Measurements from ENCODE around the gene ZNF581.

Gene ZNF581

DNA sequence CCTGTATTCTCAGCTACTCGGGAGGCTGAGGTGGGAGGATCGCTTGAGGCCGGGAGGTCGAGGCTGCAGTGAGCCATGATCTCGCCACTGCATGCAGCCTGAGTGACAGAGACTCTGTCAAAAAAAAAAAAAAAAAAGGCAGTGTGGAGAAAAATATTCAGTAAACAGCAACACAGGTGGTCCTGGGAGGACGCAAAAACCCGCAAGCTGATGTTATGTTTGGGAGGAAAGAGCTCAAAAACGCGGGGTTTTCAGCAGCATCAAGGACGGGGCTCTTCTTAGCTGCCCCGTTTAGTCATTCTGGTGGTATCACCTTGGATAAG is 18.5 kb upstream of the ZNF581 start:
- DNase-seq (ENCODE audit: low read depth in 3 of 3, low spot score in 1 of 3) = no peak

DNA sequence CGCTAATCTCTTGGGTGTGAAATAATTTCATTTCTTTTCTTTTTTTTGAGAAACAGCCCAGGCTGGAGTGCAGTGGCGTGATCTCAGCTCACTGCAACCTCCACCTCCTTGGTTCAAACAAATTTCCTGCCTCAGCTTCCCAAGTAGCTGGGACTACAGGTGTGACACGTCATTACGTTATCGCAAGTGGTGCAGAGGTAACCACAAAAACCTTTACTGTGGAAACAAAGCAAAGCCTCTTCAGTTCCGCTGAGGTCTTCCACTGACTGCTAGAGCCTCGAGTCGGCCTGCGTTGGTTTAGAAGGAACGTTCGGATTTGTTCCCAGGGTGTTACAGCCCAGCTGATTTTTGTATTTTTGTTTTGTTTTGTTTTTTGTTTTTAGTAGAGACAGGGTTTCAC is 17.1 kb upstream of the ZNF581 start:
- no peak for DNase-seq (ENCODE audit: low read depth in 3 of 3, low spot score in 1 of 3)

GRCh38 chr19:55632463-55632834 is 11.0 kb upstream of the ZNF581 start:
- DNase-seq (ENCODE audit: low read depth in 3 of 3, low spot score in 1 of 3) = peak in 2 of 3 donors; percentile 72 to 85

- no peak for DNase-seq (ENCODE audit: low read depth in 3 of 3, low spot score in 1 of 3)
These were observed 9.6 kb upstream of the ZNF581 start for GRCh38 chr19:55633861-55634260.

GRCh38 chr19:55635334-55635717 is 8.1 kb upstream of the ZNF581 start:
- DNase-seq (ENCODE audit: low read depth in 3 of 3, low spot score in 1 of 3) = no peak

DNA sequence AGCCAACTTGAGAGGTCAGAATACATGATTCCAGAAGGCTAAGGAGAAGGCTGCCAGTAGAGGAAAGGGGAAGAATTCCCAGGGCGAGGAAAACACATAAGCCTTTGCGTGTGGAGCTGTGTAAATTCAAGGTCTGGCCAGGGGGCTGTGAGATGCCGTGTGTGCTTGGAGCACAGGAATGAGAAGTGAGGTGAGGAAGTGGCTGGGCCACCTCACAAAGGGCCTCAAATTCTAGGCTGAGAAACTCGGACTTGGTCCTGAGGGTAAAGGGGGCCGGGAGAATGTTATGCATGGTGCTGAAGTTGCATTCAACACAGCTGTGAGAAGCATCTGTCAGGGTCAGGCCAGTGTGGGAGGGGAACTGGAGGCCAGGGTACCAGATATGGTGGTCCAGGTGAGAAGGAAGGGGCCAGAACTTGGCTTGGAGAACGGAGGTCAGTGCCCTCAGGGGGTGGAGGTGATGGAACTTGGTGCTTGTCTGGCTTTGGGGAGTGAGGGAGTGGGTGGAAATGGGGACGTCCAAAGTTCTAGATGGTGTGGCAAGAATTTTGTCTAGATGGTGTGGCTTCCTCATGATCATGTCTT is 7.5 kb upstream of the ZNF581 start:
- no peak for DNase-seq (ENCODE audit: low read depth in 3 of 3, low spot score in 1 of 3)

DNA sequence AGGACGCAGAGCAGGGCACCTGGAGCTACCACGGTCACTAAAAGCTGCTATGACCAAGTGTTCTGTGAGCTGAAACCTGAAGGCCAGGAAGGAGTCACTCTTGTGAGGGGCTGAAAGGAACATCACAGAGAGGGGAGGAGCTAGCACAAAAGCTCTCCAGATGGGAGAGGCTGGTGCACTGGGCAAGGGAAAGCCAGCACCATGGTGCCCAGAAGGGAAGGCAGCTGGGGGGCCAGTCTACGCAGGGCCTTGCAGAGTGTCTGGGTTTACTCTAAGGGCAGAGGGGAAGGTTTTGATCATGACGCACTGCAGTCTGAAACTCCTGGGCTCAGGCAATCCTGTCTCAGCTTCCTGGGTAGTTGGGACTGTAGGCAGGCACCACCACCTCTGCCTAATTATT is 6.7 kb upstream of the ZNF581 start:
- no peak for DNase-seq (ENCODE audit: low read depth in 3 of 3, low spot score in 1 of 3)

DNA sequence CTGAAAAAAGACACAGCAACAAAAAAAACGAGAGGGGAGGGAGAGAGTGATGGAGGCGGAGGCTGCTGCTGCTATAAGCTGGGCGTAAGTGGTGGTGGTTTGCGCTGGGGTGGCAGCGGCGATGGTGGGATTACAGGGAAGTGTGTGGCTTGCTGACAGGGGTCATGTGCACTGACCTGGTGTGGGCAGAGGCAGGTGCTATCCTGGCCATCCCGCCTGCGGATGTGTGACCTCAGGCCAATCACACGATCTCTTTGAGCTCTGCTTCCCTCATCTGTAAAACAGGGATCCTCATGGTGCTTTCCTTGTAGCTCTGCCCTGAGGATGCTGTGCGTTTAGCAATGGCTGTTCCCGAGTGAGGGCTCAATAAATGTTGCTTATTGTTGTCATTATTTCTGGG is 5.9 kb upstream of the ZNF581 start:
- DNase-seq (ENCODE audit: low read depth in 3 of 3, low spot score in 1 of 3) = no peak

GRCh38 chr19:55638864-55639359 is 4.5 kb upstream of the ZNF581 start:
- no peak for DNase-seq (ENCODE audit: low read depth in 3 of 3, low spot score in 1 of 3)

GRCh38 chr19:55640043-55640576 is 3.3 kb upstream of the ZNF581 start:
- peak in 2 of 3 donors; percentile 51 to 54 for DNase-seq (ENCODE audit: low read depth in 3 of 3, low spot score in 1 of 3)

- peak in 1 of 3 donors; percentile 64 for DNase-seq (ENCODE audit: low read depth in 3 of 3, low spot score in 1 of 3)
These were observed 2.6 kb upstream of the ZNF581 start, which contains the start of gene ZNF580 for GRCh38 chr19:55640577-55641425. ZNF580 (plus strand) TSS chr19:55641002; CDS start chr19:55642509, 1,507 bp downstream.

GRCh38 chr19:55641426-55642152 is 1.9 kb upstream of the ZNF581 start:
- no peak for DNase-seq (ENCODE audit: low read depth in 3 of 3, low spot score in 1 of 3)

DNA sequence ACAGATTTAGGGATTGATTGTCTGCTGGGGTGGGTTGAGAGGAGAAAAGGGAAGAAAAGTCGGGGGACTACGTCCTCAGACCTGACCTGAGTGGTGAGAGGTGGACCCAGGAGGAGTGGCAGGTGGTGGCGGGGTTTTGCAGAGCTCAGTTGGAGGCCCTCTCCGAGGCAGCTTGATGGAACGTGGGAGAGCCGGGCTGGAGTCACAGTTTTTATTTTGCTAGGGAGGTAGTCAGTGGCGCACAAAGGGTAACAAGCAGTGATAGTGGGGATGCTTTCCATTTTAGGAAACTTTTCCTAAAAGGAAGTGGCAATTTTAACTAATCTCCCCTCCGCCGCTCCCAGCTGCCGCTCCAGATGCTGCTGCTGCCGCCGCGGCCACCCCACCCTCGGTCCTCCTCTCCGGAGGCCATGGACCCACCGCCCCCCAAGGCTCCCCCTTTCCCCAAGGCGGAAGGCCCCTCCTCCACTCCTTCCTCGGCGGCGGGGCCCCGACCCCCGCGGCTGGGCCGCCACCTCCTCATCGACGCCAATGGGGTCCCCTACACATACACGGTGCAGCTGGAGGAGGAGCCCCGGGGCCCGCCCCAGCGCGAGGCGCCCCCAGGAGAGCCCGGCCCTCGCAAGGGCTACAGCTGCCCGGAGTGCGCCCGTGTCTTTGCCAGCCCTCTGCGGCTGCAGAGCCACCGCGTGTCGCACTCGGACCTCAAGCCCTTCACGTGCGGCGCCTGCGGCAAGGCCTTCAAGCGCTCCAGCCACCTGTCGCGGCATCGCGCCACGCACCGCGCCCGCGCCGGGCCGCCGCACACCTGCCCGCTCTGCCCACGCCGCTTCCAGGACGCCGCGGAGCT is 1.1 kb upstream of the ZNF581 start:
- DNase-seq (ENCODE audit: low read depth in 3 of 3, low spot score in 1 of 3) = no peak

GRCh38 chr19:55643887-55644176 is 383 bp downstream of the ZNF581 start:
- no peak for DNase-seq (ENCODE audit: low read depth in 3 of 3, low spot score in 1 of 3)

- DNase-seq (ENCODE audit: low read depth in 3 of 3, low spot score in 1 of 3) = no peak
These were observed 863 bp downstream of the ZNF581 start for GRCh38 chr19:55644191-55644833.

GRCh38 chr19:55644842-55645511 is 1.5 kb downstream of the ZNF581 start:
- DNase-seq (ENCODE audit: low read depth in 3 of 3, low spot score in 1 of 3) = no peak

- no peak for DNase-seq (ENCODE audit: low read depth in 3 of 3, low spot score in 1 of 3)
These were observed 2.0 kb downstream of the ZNF581 start for GRCh38 chr19:55645512-55645881.

DNA sequence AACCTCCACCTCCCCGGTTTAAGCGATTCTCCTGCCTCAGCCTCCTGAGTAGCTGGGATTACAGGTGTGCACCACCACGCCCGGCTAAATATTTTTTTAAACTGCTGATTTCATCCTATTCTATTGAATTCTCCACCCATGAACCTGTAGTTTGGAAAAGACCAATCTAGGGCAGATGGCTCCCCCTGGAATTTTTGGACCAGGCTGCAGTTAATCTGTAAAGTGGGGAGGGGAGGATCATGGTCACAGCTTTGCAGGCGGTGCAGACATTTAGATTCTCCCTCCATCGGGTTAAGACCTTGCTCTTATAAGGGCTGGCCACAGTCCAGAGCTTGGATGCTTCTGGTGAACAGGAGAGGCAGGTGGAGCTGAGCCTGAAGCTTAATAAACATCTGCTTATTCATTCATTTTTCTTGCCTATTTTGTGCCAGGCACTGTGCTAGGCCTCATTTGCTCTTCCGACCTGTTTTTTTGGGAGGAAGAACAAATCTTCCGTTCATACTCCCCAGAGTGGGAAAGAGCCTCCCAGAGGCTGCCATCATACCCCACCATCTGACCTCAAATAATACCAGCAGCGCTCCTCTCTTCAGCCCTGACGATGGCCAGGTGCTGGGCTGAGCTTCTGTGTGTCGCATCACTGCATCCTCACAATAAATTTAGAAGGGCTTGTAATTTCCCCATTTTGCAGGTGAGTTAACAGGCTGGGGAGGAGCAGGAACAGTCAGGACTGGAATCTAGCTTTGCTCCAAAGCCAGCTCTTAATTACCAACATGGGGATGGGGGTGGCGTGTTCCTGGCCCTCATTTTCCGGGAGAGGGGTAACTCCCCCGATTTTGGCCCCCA is 3.7 kb downstream of the ZNF581 start:
- DNase-seq (ENCODE audit: low read depth in 3 of 3, low spot score in 1 of 3) = no peak

All from stimulated activated CD4-positive, alpha-beta T cell treated with anti-CD3 and anti-CD28 coated beads, TNF-alpha, amount 100 ng/mL, for 1 hour (primary cell).